Uterus (tissue), 4 donors: ENCODE measurements around the gene SOX10. TPM values are rescaled to one million over a fixed set of nuclear protein-coding genes. Genes with fewer than 3 reads are reported as not detected.

Source experiments
- DNase-seq, 2 donors: peaks; one replicate each; pipeline ENCODE4 v3.0.0-alpha.2; 2019 to 2020
- H3K27ac ChIP-seq, 2 donors: fragments of 200-600 bp; sonication (generic); 1 replicate in 1 of 2; 2 replicates in 1 of 2; pipeline ENCODE4 v1.5.1; 2016 to 2018
- H3K27me3 ChIP-seq, 2 donors: fragments of 200-600 bp; sonication (generic); one replicate each; pipeline ENCODE4 v1.5.1; 2018 to 2019; ENCODE audit warnings: control low read depth in 1 of 2
- H3K36me3 ChIP-seq, 2 donors: fragments of 200-600 bp; sonication (generic); one replicate each; pipeline ENCODE4 v1.5.1; 2019; ENCODE audit warnings: control low read depth in 1 of 2
- H3K4me1 ChIP-seq, 2 donors: fragments of 200-600 bp; sonication (generic); one replicate each; pipeline ENCODE4 v1.5.1; 2018 to 2019; ENCODE audit warnings: control low read depth in 1 of 2
- H3K4me3 ChIP-seq, 2 donors: fragments of 200-600 bp; sonication (generic); 1 replicate in 1 of 2; 2 replicates in 1 of 2; pipeline ENCODE4 v1.5.1; 2018 to 2019; ENCODE audit warnings: mild to moderate bottlenecking in 1 of 2
- H3K9me3 ChIP-seq, 2 donors: fragments of 200-600 bp; sonication (generic); one replicate each; pipeline ENCODE4 v1.5.1; 2019; ENCODE audit warnings: control low read depth in 1 of 2
- CTCF ChIP-seq, 4 experiments: fragments of 200-600 bp in 2 of 4; fragments of 450-650 bp in 2 of 4; sonication (generic) in 2 of 4; IDR thresholded peaks; one replicate each; pipeline ENCODE4 v1.5.1; 2016 to 2019; ENCODE audit warnings: antibody characterized with exemption in 4 of 4, mild to moderate bottlenecking in 2 of 4, moderate library complexity in 1 of 4
- POLR2A ChIP-seq, 2 donors: fragments of 450-650 bp; IDR thresholded peaks; one replicate each; pipeline ENCODE4 v1.6.1; 2016; ENCODE audit warnings: antibody characterized with exemption in 2 of 2, mild to moderate bottlenecking in 1 of 2, moderate library complexity in 1 of 2
- intact Hi-C: fragments of 100-400 bp; cut with DNase I; formaldehyde crosslinking; loops from one replicate; pipeline ENCODE4 v1.15.1; 2023; ENCODE audit warnings: low total_unique reads
- total RNA-seq, 4 donors: library from RNA; depleted of rRNA in 3 of 4; stranded (reverse); fragments of >200 nt in 3 of 4; gene quantifications; one replicate each; pipeline versions ENCODE4 v1.1.0 to v1.2.4, GENCODE V29; 2014 to 2023
- donor health status: DM: yes; HTN: yes; CAD: no.

Gene SOX10
- total RNA-seq, 4 donors from 2014 or later, result 2.3 to 3.8 TPM; not detected in 2

DNA sequence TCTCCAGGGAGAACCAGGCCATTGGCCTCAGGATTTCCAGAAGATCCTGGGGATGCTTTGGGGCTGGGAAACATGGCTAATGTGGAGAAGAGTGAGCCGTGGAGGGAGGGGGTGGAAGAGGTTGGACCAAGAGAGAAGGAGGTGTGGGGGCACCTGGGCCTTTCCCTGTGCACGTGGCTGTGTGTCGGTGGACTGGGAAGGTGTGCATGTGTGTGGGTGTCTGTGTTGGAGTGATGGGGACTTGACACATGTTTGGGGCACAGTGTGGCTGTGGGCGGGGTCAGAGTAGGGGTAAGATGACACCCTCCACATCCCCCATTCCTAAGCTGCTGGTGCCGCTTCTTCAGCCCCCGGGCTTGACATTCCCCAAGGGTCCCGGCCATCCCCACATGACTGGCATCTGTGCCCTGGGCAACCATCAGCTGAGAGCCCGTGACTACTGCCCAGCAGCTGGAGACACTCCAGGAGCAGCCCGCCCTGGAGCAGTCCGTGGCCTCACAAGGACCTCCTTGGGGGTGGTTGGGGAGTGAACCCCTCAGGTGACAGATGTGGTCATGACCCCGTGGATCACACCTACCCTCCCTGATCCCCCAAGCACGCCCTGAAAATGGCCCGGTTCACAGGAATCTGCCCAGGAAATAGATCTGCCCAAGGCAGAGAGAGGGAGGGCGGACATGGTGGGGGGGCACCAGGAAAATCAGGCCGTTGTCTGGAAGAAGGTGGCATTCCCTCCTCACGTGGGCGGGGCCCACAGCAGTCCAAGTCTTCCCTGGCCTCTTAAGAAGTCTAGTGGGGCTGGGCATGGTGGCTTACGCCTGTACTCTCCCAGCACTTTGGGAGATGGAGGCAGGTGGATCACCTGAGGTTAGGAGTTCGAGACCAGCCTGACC is 34.8 kb upstream of the SOX10 start:
- Histone ChIP-seq H3K9me3 (no peaks in the 10 kb centered on the region), H3K36me3 (no peaks in the 10 kb centered on the region), H3K27me3 (no peaks in the 10 kb centered on the region), H3K4me3 (no peak overlapping the region), H3K27ac (no peak overlapping the region), H3K4me1 (peaks cover 0 to 5% of the 10 kb centered on the region in 2 donors)
- no peak for DNase-seq
- no peak for TF ChIP-seq CTCF (IDR thresholded peaks at IDR 0.05)
- TF ChIP-seq POLR2A (IDR thresholded peaks at IDR 0.05), result no peak
- intact Hi-C loops, result no loop called here

- no peak overlapping the region for H3K27ac ChIP-seq
- intact Hi-C loops, result no loop called here
These were observed 33.9 kb upstream of the SOX10 start for GRCh38 chr22:38017939-38018885.

GRCh38 chr22:38017272-38017920 is 33.0 kb upstream of the SOX10 start:
- H3K4me3 ChIP-seq, result no peak overlapping the region
- intact Hi-C loops, result no loop called here
- H3K36me3 ChIP-seq, result no peaks in the 10 kb centered on the region
- H3K27me3 ChIP-seq, result no peaks in the 10 kb centered on the region
- TF ChIP-seq CTCF (IDR thresholded peaks at IDR 0.05) (no peak), POLR2A (IDR thresholded peaks at IDR 0.05) (no peak)
- H3K9me3 ChIP-seq, result no peaks in the 10 kb centered on the region
- H3K27ac ChIP-seq, result peak overlapping the region in 1 of 2 donors; percentile 29
- peak; percentile 58 to 65 for DNase-seq
- H3K4me1 ChIP-seq, result peaks cover 0 to 5% of the 10 kb centered on the region in 2 donors

More at GRCh38 chr22:38017939-38018885, 33.9 kb upstream of the SOX10 start:
- H3K9me3 ChIP-seq, result no peaks in the 10 kb centered on the region
- TF ChIP-seq POLR2A (IDR thresholded peaks at IDR 0.05) (no peak), CTCF (IDR thresholded peaks at IDR 0.05) (no peak)
- DNase-seq, result no peak
- no peaks in the 10 kb centered on the region for H3K36me3 ChIP-seq
- peaks cover 0 to 5% of the 10 kb centered on the region in 2 donors for H3K4me1 ChIP-seq
- H3K4me3 ChIP-seq, result no peak overlapping the region
- no peaks in the 10 kb centered on the region for H3K27me3 ChIP-seq

- H3K27me3 ChIP-seq, result no peaks in the 10 kb centered on the region
- intact Hi-C loops, result no loop called here
- TF ChIP-seq CTCF (IDR thresholded peaks at IDR 0.05) (no peak), POLR2A (IDR thresholded peaks at IDR 0.05) (no peak)
- no peaks in the 10 kb centered on the region for H3K9me3 ChIP-seq
- no peak overlapping the region for H3K4me3 ChIP-seq
- no peaks in the 10 kb centered on the region for H3K36me3 ChIP-seq
- H3K27ac ChIP-seq, result peak overlapping the region in 1 of 2 donors; percentile 29
- DNase-seq, result no peak
- H3K4me1 ChIP-seq, result peaks cover 0 to 5% of the 10 kb centered on the region in 2 donors
These were observed 32.1 kb upstream of the SOX10 start for GRCh38 chr22:38016182-38017151.
